Kidney (tissue), 14 donors: ENCODE results near the gene CRY1. TPM values are rescaled to one million over a fixed set of nuclear protein-coding genes. Genes with fewer than 3 reads are reported as not detected.
"Not testable (repeated sequence)": the region's sequence is repeated elsewhere in the genome, so short reads cannot be mapped to it uniquely, and the experiment has no call there.

Experiments used
- DNase-seq, 5 donors: peaks; one replicate each; pipeline ENCODE4 v3.0.0-alpha.2; 2013 to 2020
- FAIRE-seq: peaks from 2 replicates; lab custom pipeline; 2012; peaks lifted over from hg19 to GRCh38; lab: Jason Lieb, UNC
- H3K27ac ChIP-seq, 2 donors: one replicate each; pipeline ENCODE4 v1.7.0; 2013; ENCODE audit warnings: low read depth in 2 of 2, low read length in 2 of 2, inconsistent platforms in 1 of 2
- H3K27me3 ChIP-seq: one replicate; pipeline ENCODE4 v1.7.1; 2013; ENCODE audit warnings: low read length, inconsistent platforms; ENCODE audit not compliant: control insufficient read depth, insufficient read depth
- H3K36me3 ChIP-seq, 3 donors: one replicate each; pipeline versions ENCODE4 v1.7.0 to v1.7.1; 2013; ENCODE audit warnings: low read length in 3 of 3, control low read depth in 1 of 3, inconsistent platforms in 1 of 3; ENCODE audit not compliant: insufficient read depth in 3 of 3, control insufficient read depth in 2 of 3
- H3K4me1 ChIP-seq, 3 donors: one replicate each; pipeline versions ENCODE4 v1.7.0 to v1.7.1; 2013; ENCODE audit warnings: low read length in 3 of 3, inconsistent platforms in 1 of 3, low read depth in 1 of 3; ENCODE audit not compliant: control insufficient read depth in 2 of 3, insufficient read depth in 2 of 3
- H3K4me3 ChIP-seq, 3 donors: one replicate each; pipeline versions ENCODE4 v1.7.0 to v1.8.1; 2013; ENCODE audit warnings: low read length in 3 of 3, control low read depth in 1 of 3, inconsistent platforms in 1 of 3
- H3K9ac ChIP-seq, 3 donors: one replicate each; pipeline versions ENCODE4 v1.7.0 to v1.7.1; 2013; ENCODE audit warnings: low read length in 3 of 3, control low read depth in 1 of 3, inconsistent platforms in 1 of 3
- H3K9me3 ChIP-seq, 3 donors: one replicate each; pipeline versions ENCODE4 v1.7.0 to v1.7.1; 2013; ENCODE audit warnings: low read length in 3 of 3, control low read depth in 1 of 3, inconsistent platforms in 1 of 3; ENCODE audit not compliant: control insufficient read depth in 2 of 3, insufficient read depth in 1 of 3
- CTCF ChIP-seq: IDR thresholded peaks from 3 replicates; pipeline ENCODE4 v1.5.1; 2012; ENCODE audit warnings: mild to moderate bottlenecking, moderate library complexity, borderline replicate concordance; ENCODE audit not compliant: insufficient read depth; ENCODE audit errors: extremely low read depth
- intact Hi-C: fragments of 100-400 bp; cut with DNase I; formaldehyde crosslinking; loops from one replicate; pipeline ENCODE4 v1.11.1; 2022
- polyA plus RNA-seq: library from polyadenylated mRNA; stranded (reverse); fragments of 350-450 nt; fragmentation: Illumina TruSeq; extraction: RNeasy Lipid Tissue Mini Kit (QIAGEN cat#74804); gene quantifications from one replicate; pipeline ENCODE4 v1.2.3, GENCODE V29; 2014; ENCODE audit warnings: low read depth, low replicate concordance; ENCODE audit not compliant: insufficient read depth
- total RNA-seq: library from RNA; stranded (reverse); fragmentation: NEBNext Ultra II Directional; extraction: Animal tissue kit (Norgen Biotek cat#: 25700); gene quantifications from one replicate; pipeline ENCODE4 v1.2.1, GENCODE V29; 2021
- donor health status: control.
- donor health status: control.
- donor health status: control.
- donor health status: control.
- donor health status: control.
- donor health status: DM: yes; HTN: yes; CAD: no.
- donor health status: Normal renal cell carcinoma (clear cell type).

The CRY1 gene
- total and polyA plus RNA-seq, 2 donors from 2014 or later, result 8.4 to 17.7 TPM

- H3K4me3 ChIP-seq, result no peak overlapping the region
- H3K9ac ChIP-seq, result no peak overlapping the region
- no peaks in the 10 kb centered on the region for H3K9me3 ChIP-seq
- no peak for TF ChIP-seq CTCF
- H3K4me1 ChIP-seq, result no peaks in the 10 kb centered on the region
- FAIRE-seq (no peak), DNase-seq (no peak)
- no peak overlapping the region for H3K27ac ChIP-seq
- intact Hi-C loops, result no loop called here
- H3K36me3 ChIP-seq, result no peaks in the 10 kb centered on the region
- no peaks in the 10 kb centered on the region for H3K27me3 ChIP-seq
These were observed 18.0 kb upstream of the CRY1 start for GRCh38 chr12:107111314-107111713.

GRCh38 chr12:107109726-107110719 lies 16.7 kb upstream of the CRY1 start:
- Histone ChIP-seq H3K36me3 (no peaks in the 10 kb centered on the region), H3K27ac (no peak overlapping the region)
- no peak for DNase-seq

GRCh38 chr12:107108995-107109508 lies 15.7 kb upstream of the CRY1 start:
- intact Hi-C loops, result no loop called here
- Histone ChIP-seq H3K9me3 (no peaks in the 10 kb centered on the region), H3K27ac (no peak overlapping the region), H3K4me3 (no peak overlapping the region), H3K4me1 (no peaks in the 10 kb centered on the region), H3K36me3 (no peaks in the 10 kb centered on the region), H3K9ac (no peak overlapping the region), H3K27me3 (no peaks in the 10 kb centered on the region)
- no peak for FAIRE-seq
- no peak for TF ChIP-seq CTCF
- no peak for DNase-seq

More at GRCh38 chr12:107109726-107110719, 16.7 kb upstream of the CRY1 start:
- H3K9ac ChIP-seq, result no peak overlapping the region
- no peak for FAIRE-seq
- intact Hi-C loops, result no loop called here
- H3K9me3 ChIP-seq, result no peaks in the 10 kb centered on the region
- H3K4me3 ChIP-seq, result no peak overlapping the region
- H3K27me3 ChIP-seq, result no peaks in the 10 kb centered on the region
- H3K4me1 ChIP-seq, result no peaks in the 10 kb centered on the region
- no peak for TF ChIP-seq CTCF

- H3K27ac ChIP-seq, H3K36me3 ChIP-seq, H3K4me3 ChIP-seq, H3K9me3 ChIP-seq, FAIRE-seq, H3K9ac ChIP-seq, DNase-seq, H3K27me3 ChIP-seq, intact Hi-C loops, H3K4me1 ChIP-seq: not testable (repeated sequence)
These were observed 15.0 kb upstream of the CRY1 start for GRCh38 chr12:107108366-107108765.
